GM20431 (cell line): ENCODE results near the gene FYB1.
"Not testable (repeated sequence)": the region's sequence is repeated elsewhere in the genome, so short reads cannot be mapped to it uniquely, and the experiment has no call there.

Experiments used
- in situ Hi-C: fragments of 300-500 bp; cut with MseI, MboI; formaldehyde crosslinking; loops from one replicate; pipeline ENCODE4 v1.15.0; 2020; ENCODE audit warnings: low sequenced_read_pairs; ENCODE audit not compliant: unreplicated experiment

The FYB1 gene

DNA sequence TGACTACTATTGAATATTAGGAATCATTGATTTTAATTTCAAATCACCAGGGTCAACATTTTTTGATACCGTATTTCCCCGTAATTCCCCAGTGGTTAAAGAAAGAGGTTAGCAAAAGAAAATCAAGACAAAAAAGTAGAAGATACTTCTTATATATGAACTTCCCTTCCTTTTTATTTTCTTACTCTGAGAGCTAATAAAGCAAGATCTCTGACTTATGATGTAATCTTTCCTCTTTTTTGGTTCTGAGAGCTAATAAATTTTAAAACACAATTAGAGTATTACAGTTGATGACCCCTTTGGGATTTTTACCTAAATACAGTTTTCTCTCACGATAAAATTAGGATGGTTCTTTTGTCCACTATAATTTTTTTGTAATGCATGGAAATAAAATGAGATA, 9.2 kb upstream of the FYB1 start:
- in situ Hi-C loops, result no loop called here

DNA sequence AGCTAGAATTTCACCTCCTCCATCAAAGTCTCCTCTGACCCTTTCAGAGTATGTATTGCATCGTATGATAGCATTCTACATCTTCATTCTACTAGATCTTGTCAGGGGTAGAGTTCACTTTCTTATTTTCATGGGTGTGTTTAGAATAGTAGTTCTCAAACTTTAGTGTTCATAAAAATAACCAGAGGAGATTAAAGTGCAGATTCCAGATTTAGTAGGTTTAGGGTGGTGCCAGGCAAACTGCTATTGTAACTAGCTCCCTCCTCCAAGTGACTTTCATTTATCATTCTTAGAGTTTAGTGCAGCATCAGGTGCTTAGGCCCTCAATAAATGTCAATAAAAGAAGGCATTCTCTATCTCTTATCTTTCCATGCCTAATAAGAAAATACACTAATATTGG, 7.2 kb upstream of the FYB1 start:
- in situ Hi-C loops, result no loop called here

DNA sequence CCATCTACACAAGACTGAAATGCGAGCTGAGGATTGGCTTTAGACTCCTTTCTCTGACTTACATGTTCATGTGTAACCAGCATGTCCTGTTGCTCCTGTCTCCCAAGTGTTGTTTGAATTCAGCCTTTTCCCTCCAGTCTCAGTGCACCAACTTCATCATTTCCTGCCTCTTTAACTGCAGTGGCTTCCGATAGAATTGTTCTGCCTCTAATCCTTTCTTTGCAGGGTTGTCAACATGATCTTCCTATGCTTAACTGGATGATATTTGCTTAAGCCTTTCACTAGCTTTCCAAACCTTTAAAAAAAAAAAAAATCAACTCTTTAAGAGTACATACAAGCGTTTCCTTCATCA, 6.7 kb upstream of the FYB1 start:
- in situ Hi-C loops, result no loop called here

DNA sequence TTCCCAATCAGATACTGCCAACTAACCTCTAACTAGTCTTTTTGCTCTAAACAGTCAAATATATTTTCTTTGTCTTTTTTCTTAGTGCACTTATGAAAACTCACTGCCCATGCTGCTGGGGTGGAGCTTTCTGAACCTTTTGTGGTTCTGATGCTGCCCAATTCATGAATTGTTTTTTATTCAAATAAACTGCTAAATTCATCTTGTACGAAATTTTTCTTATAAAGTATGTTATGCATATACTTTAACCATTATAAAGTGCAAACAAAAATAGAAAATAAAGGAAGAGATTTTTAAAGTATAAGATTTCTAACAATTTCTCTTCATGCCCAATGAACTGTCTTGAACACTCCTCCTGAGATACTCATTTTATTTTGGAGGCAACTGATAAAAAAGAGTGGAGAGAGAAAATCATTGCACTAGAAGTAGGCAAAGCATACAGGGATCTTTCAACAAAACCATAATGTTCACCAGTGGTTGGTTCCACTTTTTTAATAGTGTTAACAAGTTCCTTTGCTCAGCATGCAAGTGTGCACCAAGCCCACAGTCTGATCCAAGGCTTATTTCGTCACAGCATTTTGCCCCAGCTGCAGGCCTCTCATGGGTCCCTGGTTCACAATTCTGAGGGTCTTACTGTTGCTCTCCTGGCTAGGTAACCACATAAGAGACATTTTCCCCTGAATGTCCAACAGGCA, 6.2 kb upstream of the FYB1 start:
- in situ Hi-C loops, result no loop called here

DNA sequence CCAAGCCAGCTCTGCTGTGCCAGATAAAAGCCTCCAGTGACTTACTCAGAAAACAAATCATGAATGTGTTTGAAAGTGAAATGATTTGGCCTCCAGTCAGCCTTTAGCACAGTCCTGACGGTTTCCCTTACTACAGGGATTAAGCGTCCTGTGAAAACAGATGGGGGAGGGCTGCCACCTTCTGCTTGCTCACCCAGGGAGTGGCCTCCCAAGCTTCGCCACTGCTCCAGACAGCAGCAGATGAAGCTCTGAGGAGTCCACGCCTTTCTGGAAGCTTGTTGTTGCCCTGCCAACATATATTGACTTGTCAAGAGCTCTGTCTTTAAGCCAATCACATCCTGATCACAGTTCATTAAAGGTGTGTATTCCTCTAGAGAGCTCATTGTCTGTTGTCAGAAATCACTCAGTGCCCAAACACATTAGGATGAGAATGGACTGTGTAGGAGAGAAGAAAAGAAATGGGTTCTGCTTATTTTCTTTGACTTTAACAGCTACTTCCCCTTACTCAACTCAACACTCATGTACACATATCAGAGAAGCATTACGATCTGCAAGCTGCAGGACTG, 4.9 kb upstream of the FYB1 start:
- in situ Hi-C loops, result no loop called here

DNA sequence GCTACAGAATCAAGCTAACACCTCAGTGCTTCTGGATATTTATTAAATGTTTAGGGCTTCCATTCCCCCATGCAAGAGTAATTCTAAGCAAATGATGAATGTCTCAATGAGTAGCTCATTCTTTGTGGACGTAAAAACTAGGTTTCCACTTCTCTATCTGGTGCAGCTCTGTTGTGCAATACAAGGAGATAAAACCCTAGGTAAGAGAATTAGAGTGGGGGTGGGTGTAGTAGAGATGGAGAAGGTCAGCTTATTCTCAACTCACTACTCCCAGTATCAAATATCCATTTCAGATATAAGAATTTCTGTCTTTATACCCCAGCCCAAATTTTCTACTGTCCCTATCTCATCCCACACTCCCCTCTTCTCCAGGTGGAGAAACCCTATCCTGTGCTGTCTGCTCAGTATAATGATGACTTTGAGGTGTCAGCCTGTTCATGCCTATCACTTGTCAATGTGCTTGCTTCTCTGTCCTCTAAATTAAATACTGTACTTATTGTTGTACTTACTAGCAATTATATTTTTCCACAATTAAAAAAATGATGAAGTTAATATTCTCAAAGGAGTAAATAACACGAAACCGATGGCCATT, 4.3 kb upstream of the FYB1 start:
- in situ Hi-C loops, result no loop called here

DNA sequence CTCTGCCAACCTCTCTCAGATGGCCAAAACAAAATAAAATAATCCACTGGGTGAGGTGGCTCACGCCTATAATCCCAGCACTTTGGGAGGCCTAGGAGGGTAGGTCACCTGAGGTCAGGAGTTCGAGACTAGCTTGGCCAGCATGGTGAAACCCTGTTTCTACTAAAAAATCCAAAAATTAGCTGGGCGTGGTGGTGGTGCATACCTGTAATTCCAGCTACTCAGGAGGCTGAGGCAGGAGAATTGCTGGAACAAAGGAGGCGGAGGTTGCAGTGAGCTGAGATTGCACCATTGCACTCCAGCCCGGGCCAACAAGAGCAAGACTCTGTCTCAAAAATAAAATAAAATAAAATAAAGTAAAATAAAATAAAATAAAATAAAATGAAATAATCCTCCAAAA, 2.3 kb upstream of the FYB1 start:
- in situ Hi-C loops, result not testable (repeated sequence)

DNA sequence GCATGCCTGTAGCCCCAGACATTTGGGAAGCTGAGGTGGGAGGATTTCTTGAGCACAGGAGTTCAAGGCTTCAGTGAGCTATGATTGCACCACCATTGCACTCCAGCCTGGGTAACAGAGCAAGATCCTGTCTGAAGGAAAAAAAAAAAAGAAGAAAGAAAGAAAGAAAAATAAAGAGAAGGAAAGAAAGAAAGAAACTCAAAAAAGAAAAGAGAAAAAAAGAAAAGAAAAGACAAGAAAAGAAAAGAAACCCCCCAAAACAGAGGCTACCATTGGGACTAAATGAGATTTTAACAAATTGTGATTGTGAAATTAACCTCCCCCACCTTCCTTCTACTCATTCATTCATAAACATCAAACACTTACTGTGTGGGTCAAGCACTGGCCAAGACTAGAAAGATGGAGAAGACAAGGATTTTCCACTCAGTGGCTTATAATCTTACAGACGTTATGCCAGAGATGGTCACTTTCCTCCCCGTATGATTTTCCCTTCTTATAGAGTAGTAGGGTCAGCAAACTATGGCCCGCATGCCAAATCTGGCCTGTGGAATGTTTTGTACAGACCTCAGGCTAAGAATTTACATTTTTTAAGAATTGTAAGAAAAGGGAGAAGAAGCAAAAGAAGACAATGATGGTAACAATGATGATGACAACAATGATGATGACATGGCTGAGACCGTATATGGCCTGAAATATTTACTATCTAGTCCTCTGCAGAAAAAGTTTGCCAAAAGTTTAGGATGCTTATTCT, 1.1 kb upstream of the FYB1 start:
- in situ Hi-C loops, result no loop called here

DNA sequence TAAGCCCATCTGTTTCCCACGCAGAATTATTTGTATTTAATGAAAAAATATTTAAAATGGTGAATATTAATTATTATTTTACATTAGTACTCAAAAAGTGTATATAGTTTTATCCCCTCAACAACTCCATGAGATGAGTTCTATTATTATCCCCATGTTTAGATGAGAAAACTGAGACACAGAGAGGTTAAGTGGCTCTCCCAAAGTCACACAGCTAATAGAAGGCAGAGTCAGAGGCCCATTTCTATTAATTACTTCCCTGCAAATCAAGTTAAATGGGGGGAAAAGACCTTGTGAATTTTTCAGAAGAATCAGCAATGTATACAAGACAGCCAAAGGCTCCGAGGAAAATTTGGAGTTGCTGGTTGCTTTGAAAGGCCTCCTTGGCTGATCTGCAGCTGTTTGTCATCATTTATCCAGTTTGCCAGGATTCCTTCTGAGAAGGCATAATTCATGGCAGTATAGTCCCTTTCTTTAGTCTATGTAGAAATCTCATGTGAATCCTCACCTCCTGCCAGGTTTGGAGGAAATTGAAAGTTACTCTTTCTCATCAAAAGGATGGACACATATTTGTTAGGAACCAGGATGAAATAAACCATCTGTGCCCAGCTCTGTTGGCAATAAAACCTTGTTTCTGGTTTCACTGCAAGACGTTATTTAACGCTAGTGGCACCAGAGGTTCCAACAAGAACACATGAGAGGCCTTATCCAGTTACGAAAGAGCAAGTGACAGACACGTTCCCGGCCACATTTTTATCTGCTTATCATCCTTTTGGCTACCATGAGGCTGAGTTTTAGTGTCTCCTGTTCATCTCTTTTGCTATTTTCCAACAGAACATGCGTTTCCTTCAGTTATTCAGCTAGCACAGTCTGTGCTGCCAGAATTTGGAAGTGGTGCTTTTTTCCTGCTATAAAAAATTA, 621 bp downstream of the FYB1 start:
- in situ Hi-C loops, result no loop called here

DNA sequence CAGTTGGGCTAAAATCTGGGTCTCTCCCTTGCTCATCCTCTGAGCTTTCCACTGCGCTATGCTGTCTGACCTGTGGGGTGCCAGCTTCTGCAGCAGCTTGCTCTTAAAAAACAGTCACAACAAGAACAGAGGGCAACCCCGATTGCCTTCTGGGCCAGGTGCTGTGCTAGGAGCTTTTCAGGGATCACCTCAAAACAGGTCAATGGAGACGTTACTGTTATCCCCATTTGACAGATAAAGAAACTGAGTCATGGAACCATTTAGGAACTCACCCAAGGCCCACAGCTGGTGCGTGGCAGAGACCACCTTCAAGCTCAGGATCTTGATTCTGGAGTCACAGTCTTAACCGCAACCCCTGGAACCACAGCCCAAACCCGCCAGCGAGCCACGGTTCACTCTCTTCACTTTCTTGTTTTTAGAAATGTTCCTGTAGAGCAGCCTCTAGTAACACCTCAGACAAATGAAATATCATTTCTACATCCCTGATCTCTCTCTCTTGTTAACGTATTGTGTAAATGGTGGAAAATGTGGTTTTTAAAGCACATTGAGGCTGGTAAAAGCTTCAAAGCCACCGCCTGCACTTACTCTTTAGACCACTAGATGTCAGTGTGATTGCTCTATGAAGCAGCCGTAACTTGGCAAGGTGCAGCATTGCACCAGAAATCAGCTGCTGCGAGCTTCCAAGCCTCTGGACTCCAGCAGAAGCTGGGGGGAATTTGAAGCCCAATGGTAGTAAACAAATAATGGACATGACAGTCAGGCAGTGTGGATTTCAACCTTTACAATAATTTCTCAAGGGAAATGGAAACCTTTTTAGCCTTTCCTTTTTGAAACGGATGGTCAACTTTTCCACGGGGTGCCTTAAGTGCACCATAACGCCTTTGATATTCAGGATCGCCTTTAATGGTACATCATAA, 1.7 kb downstream of the FYB1 start:
- in situ Hi-C loops, result no loop called here

DNA sequence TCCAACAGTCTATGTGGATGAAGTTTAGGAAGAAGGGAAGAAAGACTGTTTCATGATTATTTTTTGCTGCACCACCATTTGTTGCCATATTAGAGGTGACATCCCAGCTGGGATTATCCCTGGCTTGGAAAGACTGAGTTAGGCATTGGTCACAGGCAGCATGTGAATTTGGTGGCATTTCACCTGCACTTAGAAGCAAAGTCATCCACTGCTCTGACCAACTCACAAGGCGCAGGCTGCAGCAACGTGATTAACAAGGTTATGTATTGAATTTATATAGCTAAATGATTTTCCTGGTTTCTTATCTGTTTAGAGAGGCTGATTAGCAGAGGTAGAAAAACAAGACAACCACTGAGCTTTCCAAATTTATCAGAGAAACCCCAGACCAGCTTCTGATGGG, 2.7 kb downstream of the FYB1 start:
- in situ Hi-C loops, result no loop called here

DNA sequence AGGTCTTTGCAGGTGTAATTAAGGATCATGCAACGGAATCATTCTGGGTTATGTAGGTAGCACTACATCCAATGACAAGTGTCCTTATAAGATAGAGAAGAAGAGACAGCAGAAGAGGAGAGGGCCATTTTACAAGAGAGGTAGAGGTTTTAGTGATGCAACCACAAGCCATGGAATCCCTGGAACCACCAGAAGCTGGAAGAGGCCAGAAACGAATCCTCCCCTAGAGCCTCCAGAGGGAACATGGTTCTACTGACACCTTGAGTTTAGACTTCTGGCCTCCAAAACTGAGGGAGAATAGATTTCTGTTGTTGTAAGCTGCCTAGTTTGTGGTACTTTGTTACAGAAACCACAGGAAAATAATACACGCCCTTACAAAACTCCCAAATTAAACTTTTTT, 3.5 kb downstream of the FYB1 start:
- in situ Hi-C loops, result no loop called here

DNA sequence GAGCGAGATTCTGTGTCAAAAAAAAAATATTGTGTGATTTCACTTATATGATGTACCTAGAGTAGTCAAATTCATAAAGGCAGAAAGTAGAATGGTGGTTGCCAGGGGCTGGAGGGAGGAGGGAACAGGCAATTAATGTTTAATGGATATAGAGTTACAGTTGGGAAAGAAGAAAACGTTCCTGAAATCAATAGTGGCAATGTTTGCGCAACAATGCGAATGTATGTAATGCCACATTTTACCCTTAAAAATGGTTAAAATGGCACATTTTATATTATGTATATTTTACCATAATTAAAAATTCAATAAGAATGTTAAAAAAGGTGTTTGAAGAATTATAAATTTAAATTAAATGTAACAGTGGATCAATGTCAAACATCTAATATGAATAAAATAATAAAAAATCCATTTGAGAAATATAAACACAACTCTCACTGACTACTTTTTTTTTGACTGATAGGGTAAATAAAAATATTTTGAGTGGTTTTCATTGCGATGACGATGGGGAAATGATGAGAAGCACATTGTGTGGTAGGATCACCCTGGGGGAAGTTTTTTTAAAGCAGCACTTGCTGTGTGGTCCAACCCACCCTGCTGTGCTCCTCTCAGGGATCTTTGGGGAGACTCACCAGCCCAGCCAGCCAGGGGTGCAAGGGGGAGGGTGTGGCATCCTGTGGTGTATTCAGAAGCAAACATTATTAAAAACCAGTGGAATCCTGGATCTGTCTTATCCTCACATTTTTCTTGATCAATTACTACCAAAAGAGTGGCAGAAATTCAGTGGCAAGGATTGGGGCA, 4.3 kb downstream of the FYB1 start:
- in situ Hi-C loops, result no loop called here

DNA sequence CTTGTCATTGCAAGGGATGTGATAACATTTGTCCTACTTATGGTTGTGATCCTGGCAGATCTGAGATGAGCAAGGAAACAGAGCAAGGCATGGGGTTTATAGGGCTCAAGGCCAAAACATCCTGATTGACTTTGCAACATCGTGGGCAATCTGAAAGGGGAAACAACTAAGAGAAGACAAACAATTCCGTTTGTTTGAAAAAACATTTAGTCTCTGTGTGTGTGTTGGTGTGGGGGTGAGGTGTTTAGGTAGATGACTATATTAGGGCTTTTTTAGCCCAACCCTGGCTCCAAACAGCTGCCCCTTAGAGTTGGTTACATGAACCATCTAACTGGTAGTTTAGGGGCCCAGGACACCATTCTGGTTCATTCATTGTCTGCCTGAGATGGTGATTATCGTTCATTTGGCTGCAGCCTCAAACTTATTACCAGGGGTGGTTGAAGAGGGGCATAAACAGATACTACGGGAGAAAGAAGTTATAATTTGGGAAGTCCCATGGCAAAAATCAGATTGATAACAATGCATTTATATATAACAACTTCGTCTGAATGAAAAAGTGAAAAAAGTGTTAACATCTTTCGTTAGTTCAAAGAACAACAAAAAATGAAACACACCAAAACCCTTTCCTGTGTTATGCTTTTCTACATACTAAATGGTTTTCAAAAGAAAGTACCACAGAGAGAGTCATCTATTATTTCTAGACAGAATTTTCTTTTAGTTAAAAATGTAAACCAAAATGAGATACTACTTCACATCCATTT, 5.7 kb downstream of the FYB1 start:
- in situ Hi-C loops, result no loop called here

DNA sequence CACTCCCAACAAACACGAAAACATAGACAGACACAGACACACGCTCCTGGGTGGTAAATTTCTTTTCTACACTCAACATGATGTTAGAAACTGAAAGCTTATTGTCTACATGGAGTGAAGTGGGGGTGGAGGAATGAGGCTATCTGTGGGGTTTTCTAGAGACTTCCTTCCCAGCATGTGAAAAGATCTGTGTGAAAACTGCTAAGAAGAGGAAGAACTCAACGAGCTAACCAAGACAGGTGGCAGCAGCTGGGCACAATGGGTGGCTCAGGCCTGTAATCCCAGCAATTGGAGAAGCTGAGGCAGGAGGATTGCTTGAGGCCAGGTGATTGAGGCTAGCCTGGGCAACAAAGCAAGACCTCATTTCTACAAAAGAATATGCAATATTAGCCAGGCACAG, 7.6 kb downstream of the FYB1 start:
- in situ Hi-C loops, result no loop called here

DNA sequence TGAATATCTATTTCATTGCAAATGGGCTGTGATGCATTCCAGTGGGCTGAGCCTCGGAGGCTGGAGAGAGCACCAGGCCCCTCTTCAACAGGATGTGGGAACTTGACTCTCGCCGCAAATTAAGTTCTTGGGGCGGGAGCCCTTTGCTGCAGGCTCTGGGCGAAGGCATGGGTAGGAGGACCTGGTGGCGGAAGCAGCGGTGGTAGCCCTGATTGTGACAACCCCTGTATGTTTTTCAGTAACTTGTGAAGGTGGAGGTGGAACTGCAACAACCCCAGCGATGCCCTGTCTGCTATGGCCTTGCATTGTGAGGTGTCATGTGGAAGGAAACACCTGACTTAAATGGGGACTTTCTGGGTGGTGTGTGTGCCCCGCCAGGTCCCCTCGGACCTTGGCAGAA, 9.4 kb downstream of the FYB1 start:
- in situ Hi-C loops, result no loop called here

DNA sequence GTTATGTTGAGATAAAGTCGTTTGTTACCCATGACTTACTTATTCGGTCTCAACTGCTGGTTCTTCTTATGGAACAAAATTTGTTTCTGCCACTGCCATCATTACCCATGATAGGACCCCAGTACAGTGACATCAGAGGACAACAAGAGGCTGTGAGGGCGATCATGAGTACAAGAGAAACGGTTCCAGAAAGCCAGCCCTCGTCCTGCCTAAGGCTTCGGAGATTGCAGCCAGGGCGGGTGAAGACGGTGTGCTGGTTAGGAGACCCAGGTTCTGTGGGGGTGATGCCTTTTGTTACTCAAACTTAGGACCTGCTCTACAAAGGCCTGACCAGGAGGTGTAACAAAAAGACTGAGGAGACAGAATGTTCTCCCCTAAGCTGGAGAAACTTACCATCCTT, 10.9 kb downstream of the FYB1 start:
- in situ Hi-C loops, result no loop called here
